ENCODE data around the gene DYSF. TPM values are rescaled to one million over a fixed set of nuclear protein-coding genes. Genes with fewer than 3 reads are reported as not detected.
"Not testable (repeated sequence)": the region's sequence is repeated elsewhere in the genome, so short reads cannot be mapped to it uniquely, and the experiment has no call there.

The DYSF gene
- total RNA-seq, 1 experiment from 2014 or later = 3.8 TPM

GRCh38 chr2:71643674-71644357 is 190.5 kb downstream of the DYSF start:
- in situ Hi-C loops (cut with HindIII; ENCODE audit: low sequenced_read_pairs) = no loop called here
- DNase-seq (ENCODE audit: low spot score) = no peak

- peak; percentile 67 for DNase-seq (ENCODE audit: low spot score)
- in situ Hi-C loops (cut with HindIII; ENCODE audit: low sequenced_read_pairs) = no loop called here
Measured at GRCh38 chr2:71646028-71646427, 192.7 kb downstream of the DYSF start.

- DNase-seq (ENCODE audit: low spot score) = no peak
- in situ Hi-C loops (cut with HindIII; ENCODE audit: low sequenced_read_pairs) = no loop called here
Measured at GRCh38 chr2:71647356-71647755, 194.0 kb downstream of the DYSF start.

- in situ Hi-C loops (cut with HindIII; ENCODE audit: low sequenced_read_pairs) = no loop called here
- DNase-seq (ENCODE audit: low spot score) = no peak
Measured at GRCh38 chr2:71655498-71655897, 202.1 kb downstream of the DYSF start.

- in situ Hi-C loops (cut with HindIII; ENCODE audit: low sequenced_read_pairs); DNase-seq (ENCODE audit: low spot score): not testable (repeated sequence)
Measured at GRCh38 chr2:71658256-71658655, 204.9 kb downstream of the DYSF start.

- DNase-seq (ENCODE audit: low spot score) = no peak
- in situ Hi-C loops (cut with HindIII; ENCODE audit: low sequenced_read_pairs) = no loop called here
Measured at GRCh38 chr2:71658771-71659170, 205.4 kb downstream of the DYSF start.

- in situ Hi-C loops (cut with HindIII; ENCODE audit: low sequenced_read_pairs) = no loop called here
- no peak for DNase-seq (ENCODE audit: low spot score)
Measured at GRCh38 chr2:71659868-71660518, 206.6 kb downstream of the DYSF start.

GRCh38 chr2:71661782-71662181 is 208.4 kb downstream of the DYSF start:
- no peak for DNase-seq (ENCODE audit: low spot score)
- in situ Hi-C loops (cut with HindIII; ENCODE audit: low sequenced_read_pairs) = no loop called here

- in situ Hi-C loops (cut with HindIII; ENCODE audit: low sequenced_read_pairs) = no loop called here
- DNase-seq (ENCODE audit: low spot score) = no peak
Measured at GRCh38 chr2:71662665-71663394, 209.5 kb downstream of the DYSF start.

GRCh38 chr2:71664161-71664560 is 210.8 kb downstream of the DYSF start:
- in situ Hi-C loops (cut with HindIII; ENCODE audit: low sequenced_read_pairs) = no loop called here
- DNase-seq (ENCODE audit: low spot score) = no peak

- in situ Hi-C loops (cut with HindIII; ENCODE audit: low sequenced_read_pairs) = no loop called here
Measured at GRCh38 chr2:71665168-71666093, 212.1 kb downstream of the DYSF start.

GRCh38 chr2:71666094-71666474 is 212.7 kb downstream of the DYSF start:
- DNase-seq (ENCODE audit: low spot score) = no peak
- in situ Hi-C loops (cut with HindIII; ENCODE audit: low sequenced_read_pairs) = no loop called here

More at GRCh38 chr2:71665168-71666093, 212.1 kb downstream of the DYSF start:
- DNase-seq (ENCODE audit: low spot score) = no peak

- in situ Hi-C loops (cut with HindIII; ENCODE audit: low sequenced_read_pairs) = no loop called here
- no peak for DNase-seq (ENCODE audit: low spot score)
Measured at GRCh38 chr2:71667256-71668182, 214.2 kb downstream of the DYSF start.

- DNase-seq (ENCODE audit: low spot score) = no peak
- in situ Hi-C loops (cut with HindIII; ENCODE audit: low sequenced_read_pairs) = no loop called here
Measured at GRCh38 chr2:71668326-71669057, 215.1 kb downstream of the DYSF start.

GRCh38 chr2:71669058-71669456 is 215.7 kb downstream of the DYSF start:
- DNase-seq (ENCODE audit: low spot score) = no peak
- in situ Hi-C loops (cut with HindIII; ENCODE audit: low sequenced_read_pairs) = no loop called here

GRCh38 chr2:71669628-71670429 is 216.5 kb downstream of the DYSF start:
- in situ Hi-C loops (cut with HindIII; ENCODE audit: low sequenced_read_pairs) = no loop called here
- DNase-seq (ENCODE audit: low spot score) = no peak

GRCh38 chr2:71670430-71670795 is 217.1 kb downstream of the DYSF start:
- DNase-seq (ENCODE audit: low spot score) = no peak
- in situ Hi-C loops (cut with HindIII; ENCODE audit: low sequenced_read_pairs) = no loop called here

All from G401 (cell line).